HepG2 (cell line): ENCODE measurements around the gene LCAT. TPM values are rescaled to one million over a fixed set of nuclear protein-coding genes. Genes with fewer than 3 reads are reported as not detected.

Source experiments
- FOXA3 ChIP-seq: IDR thresholded peaks from 2 replicates; pipeline ENCODE4 v1.6.1; 2016; ENCODE audit warnings: missing genetic modification reagents, missing compliant biosample characterization
- KLF13 ChIP-seq: sonication (generic); formaldehyde crosslinking; IDR thresholded peaks from 2 replicates; pipeline ENCODE4 v1.4.0; 2020; ENCODE audit warnings: mild to moderate bottlenecking, missing genetic modification reagents
- MBNL3 ChIP-seq: fragments of 250-450 bp; sonication (Bioruptor Pico); conservative IDR thresholded peaks from 2 replicates; pipeline ENCODE4 v1.8.0; 2022; ENCODE audit warnings: mild to moderate bottlenecking, inconsistent platforms
- MIXL1 ChIP-seq: IDR thresholded peaks from 2 replicates; pipeline ENCODE4 v1.6.1; 2016
- MXI1 ChIP-seq: IDR thresholded peaks from 3 replicates; pipeline ENCODE4 v1.6.1; 2012; ENCODE audit warnings: low read depth, low read length, inconsistent platforms, borderline replicate concordance
- MYC ChIP-seq: sonication (generic); formaldehyde crosslinking; IDR thresholded peaks from 2 replicates; pipeline ENCODE4 v1.9.0; 2021; ENCODE audit warnings: missing genetic modification reagents, borderline replicate concordance
- NFKB2 ChIP-seq: sonication (generic); formaldehyde crosslinking; IDR thresholded peaks from 2 replicates; pipeline ENCODE4 v1.4.0; 2020; ENCODE audit warnings: missing genetic modification reagents, borderline replicate concordance
- PHB2 ChIP-seq: fragments of 450-650 bp; IDR thresholded peaks from 2 replicates; pipeline ENCODE4 v1.6.1; 2018; ENCODE audit not compliant: partially characterized antibody
- PHF8 ChIP-seq: sonication (generic); formaldehyde crosslinking; IDR thresholded peaks from 2 replicates; pipeline ENCODE4 v1.5.0; 2020; ENCODE audit warnings: missing genetic modification reagents
- SMYD3 ChIP-seq: sonication (generic); formaldehyde crosslinking; IDR thresholded peaks from 2 replicates; pipeline ENCODE4 v1.8.1; 2023; ENCODE audit warnings: mild to moderate bottlenecking, missing genetic modification reagents
- TCF12 ChIP-seq, 2 experiments: fragments of 450-650 bp in 1 of 2; sonication (generic) in 1 of 2; formaldehyde crosslinking in 1 of 2; IDR thresholded peaks; 2 replicates each; pipeline versions ENCODE4 v1.6.1 to v1.8.0; 2017 to 2022; ENCODE audit warnings: antibody characterized with exemption in 1 of 2, mild to moderate bottlenecking in 1 of 2, missing genetic modification reagents in 1 of 2, moderate library complexity in 1 of 2
- TMF1 ChIP-seq: sonication (generic); formaldehyde crosslinking; IDR thresholded peaks from 2 replicates; pipeline ENCODE4 v1.8.1; 2022; ENCODE audit warnings: low read depth, missing genetic modification reagents
- TSC22D2 ChIP-seq: sonication (generic); formaldehyde crosslinking; IDR thresholded peaks from 2 replicates; pipeline ENCODE4 v1.5.1; 2020; ENCODE audit warnings: missing genetic modification reagents, mild to moderate bottlenecking, borderline replicate concordance
- ZMYM4 ChIP-seq: sonication (generic); formaldehyde crosslinking; IDR thresholded peaks from 2 replicates; pipeline ENCODE4 v1.8.1; 2023; ENCODE audit warnings: mild to moderate bottlenecking, missing genetic modification reagents
- ZNF446 ChIP-seq: sonication (generic); formaldehyde crosslinking; IDR thresholded peaks from 2 replicates; pipeline ENCODE4 v1.5.0; 2020; ENCODE audit warnings: mild to moderate bottlenecking, missing genetic modification reagents
- ZNF644 ChIP-seq: IDR thresholded peaks from 2 replicates; pipeline ENCODE4 v1.6.1; 2016; ENCODE audit warnings: low read depth
- ZNF720 ChIP-seq: sonication (generic); formaldehyde crosslinking; IDR thresholded peaks from 2 replicates; pipeline ENCODE4 v1.4.0; 2020; ENCODE audit warnings: missing genetic modification reagents
- ZNF792 ChIP-seq: IDR thresholded peaks from 2 replicates; pipeline ENCODE4 v1.6.1; 2016
- ZSCAN20 ChIP-seq: sonication (generic); formaldehyde crosslinking; IDR thresholded peaks from 2 replicates; pipeline ENCODE4 v1.4.0; 2020; ENCODE audit warnings: missing genetic modification reagents, mild to moderate bottlenecking, borderline replicate concordance
- polyA plus RNA-seq, 8 experiments: library from polyadenylated mRNA; depleted of rRNA in 3 of 8; stranded (reverse) in 7 of 8; unstranded in 1 of 8; fragments of >200 nt; fragmentation: Illumina TruSeq in 4 of 8; extraction: Trizol in 4 of 8; gene quantifications; 2 replicates each; pipeline versions ENCODE4 v1.2.1 to v1.2.3, GENCODE V29; 2011 to 2016; ENCODE audit warnings: low read depth in 4 of 8, missing spikeins in 1 of 8, mixed read lengths in 1 of 8; ENCODE audit not compliant: insufficient read depth in 1 of 8
- total RNA-seq, 5 experiments: library from RNA; depleted of rRNA; stranded (reverse); fragments of >200 nt; fragmentation: Illumina TruSeq; extraction: Trizol; gene quantifications; 2 replicates each; pipeline ENCODE4 v1.2.3, GENCODE V29; 2016; ENCODE audit warnings: low read depth in 1 of 5
- TF ChIP-seq, protein P1 (sequence below): sonication (generic); formaldehyde crosslinking; IDR thresholded peaks from 2 replicates; pipeline ENCODE4 v1.4.0; 2020; ENCODE audit warnings: missing genetic modification reagents
- TF ChIP-seq, protein P2 (sequence below): sonication (generic); formaldehyde crosslinking; conservative IDR thresholded peaks from 2 replicates; pipeline ENCODE4 v1.5.0; 2020; ENCODE audit warnings: missing genetic modification reagents
- TF ChIP-seq, protein P3 (sequence below): sonication (generic); formaldehyde crosslinking; IDR thresholded peaks from 2 replicates; pipeline ENCODE4 v1.8.1; 2023; ENCODE audit warnings: mild to moderate bottlenecking, missing genetic modification reagents
- TF ChIP-seq, protein P4 (sequence below): sonication (generic); formaldehyde crosslinking; conservative IDR thresholded peaks from 2 replicates; pipeline ENCODE4 v1.4.0; 2020; ENCODE audit warnings: mild to moderate bottlenecking, missing genetic modification reagents, moderate library complexity

LCAT gene
- total and polyA plus RNA-seq, 2 of the 13 experiments (the other 11 are each of a cell fraction or from before 2014, with no cell fraction given) = 36.1 to 38.9 TPM

DNA sequence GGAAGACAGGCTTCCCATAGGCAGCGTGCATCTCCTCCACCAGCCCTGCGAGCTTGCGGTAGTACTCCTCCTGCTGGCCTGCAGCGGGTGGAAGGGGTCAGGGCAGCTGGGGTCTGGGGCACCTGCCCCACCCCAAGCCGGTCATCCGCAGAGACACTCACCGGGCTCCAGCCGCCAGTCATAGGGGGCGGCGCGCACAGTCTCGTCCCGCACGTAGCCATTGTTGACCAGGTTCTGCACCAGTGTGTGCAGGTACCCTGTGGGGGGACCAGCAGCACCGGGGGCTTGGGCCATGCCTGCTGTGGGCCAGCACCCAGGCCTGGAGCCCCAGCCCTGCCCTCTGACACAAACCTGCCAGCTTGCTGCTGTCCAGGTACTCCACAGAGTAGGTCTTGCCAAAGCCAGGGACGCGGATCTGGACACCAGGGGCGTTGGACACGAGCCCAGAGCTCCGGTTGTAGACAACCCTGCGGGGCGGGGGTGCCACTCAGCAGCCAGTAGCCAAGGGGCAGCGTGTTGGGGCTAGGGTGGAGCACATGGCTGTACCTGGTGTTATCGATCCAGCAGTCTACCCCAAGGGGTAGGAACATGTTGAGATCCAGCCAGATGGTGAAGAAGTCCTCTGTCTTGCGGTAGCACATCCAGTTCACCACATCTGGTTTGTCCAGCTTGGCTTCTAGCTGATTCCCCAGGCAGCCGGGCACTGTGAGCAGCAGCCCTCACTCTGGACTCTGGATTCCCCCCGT is 1.2 kb downstream of the LCAT start (continued):
- TF ChIP-seq, protein P1, sequence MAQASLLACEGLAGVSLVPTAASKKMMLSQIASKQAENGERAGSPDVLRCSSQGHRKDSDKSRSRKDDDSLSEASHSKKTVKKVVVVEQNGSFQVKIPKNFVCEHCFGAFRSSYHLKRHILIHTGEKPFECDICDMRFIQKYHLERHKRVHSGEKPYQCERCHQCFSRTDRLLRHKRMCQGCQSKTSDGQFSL (CRISPR knock-in tag) = no peak
- TF ChIP-seq, protein P2, sequence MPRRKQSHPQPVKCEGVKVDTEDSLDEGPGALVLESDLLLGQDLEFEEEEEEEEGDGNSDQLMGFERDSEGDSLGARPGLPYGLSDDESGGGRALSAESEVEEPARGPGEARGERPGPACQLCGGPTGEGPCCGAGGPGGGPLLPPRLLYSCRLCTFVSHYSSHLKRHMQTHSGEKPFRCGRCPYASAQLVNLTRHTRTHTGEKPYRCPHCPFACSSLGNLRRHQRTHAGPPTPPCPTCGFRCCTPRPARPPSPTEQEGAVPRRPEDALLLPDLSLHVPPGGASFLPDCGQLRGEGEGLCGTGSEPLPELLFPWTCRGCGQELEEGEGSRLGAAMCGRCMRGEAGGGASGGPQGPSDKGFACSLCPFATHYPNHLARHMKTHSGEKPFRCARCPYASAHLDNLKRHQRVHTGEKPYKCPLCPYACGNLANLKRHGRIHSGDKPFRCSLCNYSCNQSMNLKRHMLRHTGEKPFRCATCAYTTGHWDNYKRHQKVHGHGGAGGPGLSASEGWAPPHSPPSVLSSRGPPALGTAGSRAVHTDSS (CRISPR knock-in tag) = no peak
- peak; percentile 47; the same call in 1 of the 2 replicates for TF ChIP-seq MYC
- no peak for TF ChIP-seq TCF12 (IDR thresholded peaks at IDR 0.05)
- TF ChIP-seq TCF12 (CRISPR knock-in tag; IDR thresholded peaks at IDR 0.05) = peak; percentile 32; the same call in 1 of the 2 replicates
- no peak for TF ChIP-seq SMYD3 (CRISPR knock-in tag)
- TF ChIP-seq ZNF792 = no peak; the same call in 1 of the 2 replicates
- TF ChIP-seq TMF1 (CRISPR knock-in tag) = no peak; the same call in 1 of the 2 replicates
- no peak for TF ChIP-seq TSC22D2
- TF ChIP-seq ZNF446 = no peak
- TF ChIP-seq, protein P3, sequence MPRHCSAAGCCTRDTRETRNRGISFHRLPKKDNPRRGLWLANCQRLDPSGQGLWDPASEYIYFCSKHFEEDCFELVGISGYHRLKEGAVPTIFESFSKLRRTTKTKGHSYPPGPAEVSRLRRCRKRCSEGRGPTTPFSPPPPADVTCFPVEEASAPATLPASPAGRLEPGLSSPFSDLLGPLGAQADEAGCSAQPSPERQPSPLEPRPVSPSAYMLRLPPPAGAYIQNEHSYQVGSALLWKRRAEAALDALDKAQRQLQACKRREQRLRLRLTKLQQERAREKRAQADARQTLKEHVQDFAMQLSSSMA = no peak
- TF ChIP-seq, protein P4, sequence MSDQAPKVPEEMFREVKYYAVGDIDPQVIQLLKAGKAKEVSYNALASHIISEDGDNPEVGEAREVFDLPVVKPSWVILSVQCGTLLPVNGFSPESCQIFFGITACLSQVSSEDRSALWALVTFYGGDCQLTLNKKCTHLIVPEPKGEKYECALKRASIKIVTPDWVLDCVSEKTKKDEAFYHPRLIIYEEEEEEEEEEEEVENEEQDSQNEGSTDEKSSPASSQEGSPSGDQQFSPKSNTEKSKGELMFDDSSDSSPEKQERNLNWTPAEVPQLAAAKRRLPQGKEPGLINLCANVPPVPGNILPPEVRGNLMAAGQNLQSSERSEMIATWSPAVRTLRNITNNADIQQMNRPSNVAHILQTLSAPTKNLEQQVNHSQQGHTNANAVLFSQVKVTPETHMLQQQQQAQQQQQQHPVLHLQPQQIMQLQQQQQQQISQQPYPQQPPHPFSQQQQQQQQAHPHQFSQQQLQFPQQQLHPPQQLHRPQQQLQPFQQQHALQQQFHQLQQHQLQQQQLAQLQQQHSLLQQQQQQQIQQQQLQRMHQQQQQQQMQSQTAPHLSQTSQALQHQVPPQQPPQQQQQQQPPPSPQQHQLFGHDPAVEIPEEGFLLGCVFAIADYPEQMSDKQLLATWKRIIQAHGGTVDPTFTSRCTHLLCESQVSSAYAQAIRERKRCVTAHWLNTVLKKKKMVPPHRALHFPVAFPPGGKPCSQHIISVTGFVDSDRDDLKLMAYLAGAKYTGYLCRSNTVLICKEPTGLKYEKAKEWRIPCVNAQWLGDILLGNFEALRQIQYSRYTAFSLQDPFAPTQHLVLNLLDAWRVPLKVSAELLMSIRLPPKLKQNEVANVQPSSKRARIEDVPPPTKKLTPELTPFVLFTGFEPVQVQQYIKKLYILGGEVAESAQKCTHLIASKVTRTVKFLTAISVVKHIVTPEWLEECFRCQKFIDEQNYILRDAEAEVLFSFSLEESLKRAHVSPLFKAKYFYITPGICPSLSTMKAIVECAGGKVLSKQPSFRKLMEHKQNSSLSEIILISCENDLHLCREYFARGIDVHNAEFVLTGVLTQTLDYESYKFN (CRISPR knock-in tag) = no peak
- TF ChIP-seq MIXL1 (CRISPR knock-in tag) = 0 out of 2 replicates have a peak, but pooled peaks have one; percentile 65
- no peak for TF ChIP-seq ZNF720
- TF ChIP-seq ZMYM4 (CRISPR knock-in tag) = no peak
- TF ChIP-seq MXI1 = no peak
- TF ChIP-seq KLF13 (CRISPR knock-in tag) = peak; percentile 79; the same call in 1 of the 2 replicates
- TF ChIP-seq PHB2 = no peak
- 0 out of 2 replicates have a peak, but pooled peaks have one; percentile 10 for TF ChIP-seq FOXA3 (CRISPR knock-in tag)
- TF ChIP-seq NFKB2 (CRISPR knock-in tag) = peak; percentile 41; the same call in 1 of the 2 replicates
- no peak for TF ChIP-seq ZNF644 (CRISPR knock-in tag)
- no peak; the same call in 1 of the 2 replicates for TF ChIP-seq PHF8 (CRISPR knock-in tag)
- TF ChIP-seq ZSCAN20 (CRISPR knock-in tag) = no peak
- TF ChIP-seq MBNL3 (CRISPR knock-in tag) = no peak
